CD8-positive, alpha-beta memory T cell (primary cell): Measurements from ENCODE around the gene CDK4. TPM values are rescaled to one million over a fixed set of nuclear protein-coding genes. Genes with fewer than 3 reads are reported as not detected.

Experiments used
- CTCF ChIA-PET: fragments of 350-600 bp; sonication (Branson Sonifier 250); formaldehyde crosslinking; loops from one replicate; lab custom pipeline; 2021; ENCODE audit warnings: antibody characterized with exemption; lab: Charles Lee
- POLR2A ChIA-PET: fragments of 350-600 bp; sonication (Branson Sonifier 250); formaldehyde crosslinking; loops from one replicate; lab custom pipeline; 2021; ENCODE audit warnings: antibody characterized with exemption; lab: Charles Lee
- DNase-seq, 5 donors: peaks; one replicate each; pipeline versions ENCODE4 v3.0.0 to v3.0.0-alpha.2; 2020 to 2022; ENCODE audit warnings: mixed read lengths in 1 of 5
- H3K27ac ChIP-seq: one replicate; pipeline ENCODE4 v1.7.0; 2013; ENCODE audit warnings: low read depth, mild to moderate bottlenecking, low read length, moderate library complexity
- H3K27me3 ChIP-seq: 2 replicates; pipeline ENCODE4 v1.7.0; 2013; ENCODE audit warnings: low read length, mild to moderate bottlenecking; ENCODE audit not compliant: insufficient read depth, poor library complexity, severe bottlenecking
- H3K36me3 ChIP-seq: 2 replicates; pipeline ENCODE4 v1.7.0; 2013; ENCODE audit warnings: mild to moderate bottlenecking, low read length, moderate library complexity; ENCODE audit not compliant: insufficient read depth
- H3K4me1 ChIP-seq: 2 replicates; pipeline ENCODE4 v1.7.0; 2013; ENCODE audit warnings: mild to moderate bottlenecking, low read length, moderate library complexity; ENCODE audit not compliant: insufficient read depth
- H3K4me3 ChIP-seq: 2 replicates; pipeline ENCODE4 v1.7.0; 2013; ENCODE audit warnings: mild to moderate bottlenecking, low read length
- H3K9me3 ChIP-seq: 2 replicates; pipeline ENCODE4 v1.7.0; 2013; ENCODE audit warnings: mild to moderate bottlenecking, low read length
- H3K27ac Mint-ChIP-seq, 8 donors: one replicate each; pipeline ENCODE4 v1.8.0; 2020 to 2021; ENCODE audit warnings: mixed read lengths in 8 of 8, mild to moderate bottlenecking in 6 of 8, inconsistent platforms in 3 of 8, moderate library complexity in 3 of 8
- H3K27me3 Mint-ChIP-seq, 2 donors: one replicate each; pipeline ENCODE4 v1.8.0; 2020 to 2021; ENCODE audit warnings: mixed read lengths in 2 of 2, mild to moderate bottlenecking in 1 of 2, moderate library complexity in 1 of 2
- H3K36me3 Mint-ChIP-seq, 3 donors: one replicate each; pipeline ENCODE4 v1.8.0; 2020 to 2021; ENCODE audit warnings: mixed read lengths in 3 of 3, inconsistent platforms in 1 of 3, mild to moderate bottlenecking in 1 of 3
- H3K4me1 Mint-ChIP-seq, 3 donors: one replicate each; pipeline ENCODE4 v1.8.0; 2020 to 2021; ENCODE audit warnings: mixed read lengths in 3 of 3, inconsistent platforms in 1 of 3, mild to moderate bottlenecking in 1 of 3
- H3K4me3 Mint-ChIP-seq, 7 donors: one replicate each; pipeline ENCODE4 v1.8.0; 2020 to 2021; ENCODE audit warnings: mixed read lengths in 7 of 7, mild to moderate bottlenecking in 6 of 7, moderate library complexity in 4 of 7, inconsistent platforms in 2 of 7
- H3K9me3 Mint-ChIP-seq, 5 donors: one replicate each; pipeline ENCODE4 v1.8.0; 2020 to 2022; ENCODE audit warnings: mixed read lengths in 5 of 5, mild to moderate bottlenecking in 3 of 5, moderate library complexity in 2 of 5, inconsistent platforms in 1 of 5
- polyA plus RNA-seq: library from polyadenylated mRNA; unstranded; fragments of 300-500 nt; fragmentation: Illumina TruSeq; gene quantifications from one replicate; pipeline ENCODE4 v1.2.3, GENCODE V29; 2021
- total RNA-seq, 2 experiments: library from RNA; stranded (reverse); gene quantifications; one replicate each; pipeline ENCODE4 v1.2.3, GENCODE V29; 2021

The CDK4 gene
- total and polyA plus RNA-seq, 3 experiments from 2014 or later, result 76.0 to 304 (median 268) TPM

- Mint-ChIP-seq H3K4me1 (peaks cover 56 to 72% (median 62%) of the 10 kb centered on the region in 3 donors), H3K4me3 (peak overlapping the region; percentile 90 to 97 (median 94)), H3K27me3 (peaks cover 0 to 5% of the 10 kb centered on the region in 2 donors), H3K9me3 (no peaks in the 10 kb centered on the region), H3K27ac (peak overlapping the region; percentile 87 to 100 (median 96)), H3K36me3 (peaks cover 4 to 38% (median 6%) of the 10 kb centered on the region in 3 donors)
- H3K27me3 ChIP-seq, result no peaks in the 10 kb centered on the region
- H3K9me3 ChIP-seq, result no peaks in the 10 kb centered on the region
- ChIA-PET CTCF (interaction anchor here (0.8 to 3.6 kb wide), 18 partner anchors 8 to 283 kb away, joined by 3 to 24 read pairs (median 4); partner anchors contain the start of genes CDK4, GLI1 and OS9), POLR2A (interaction anchor here (0.6 to 1.7 kb wide), 5 partner anchors 10 to 131 kb away, joined by 3 to 6 read pairs (median 4); partner anchors contain the start of genes ARHGEF25, CDK4 and OS9)
- peaks cover 5% of the 10 kb centered on the region for H3K36me3 ChIP-seq
- peak; percentile 75 to 91 (median 79) for DNase-seq
- peaks cover 57% of the 10 kb centered on the region for H3K4me1 ChIP-seq
- peak overlapping the region; percentile 95 for H3K27ac ChIP-seq
- H3K4me3 ChIP-seq, result peak overlapping the region; percentile 85
Observed at GRCh38 chr12:57741844-57742738, 10.0 kb downstream of the CDK4 start.

GRCh38 chr12:57741413-57741789 lies 10.7 kb downstream of the CDK4 start:
- DNase-seq, result no peak
- H3K27me3 ChIP-seq, result no peaks in the 10 kb centered on the region
- H3K9me3 ChIP-seq, result no peaks in the 10 kb centered on the region
- Mint-ChIP-seq H3K36me3 (peaks cover 2 to 38% (median 4%) of the 10 kb centered on the region in 3 donors), H3K9me3 (no peaks in the 10 kb centered on the region), H3K4me1 (peaks cover 60 to 76% (median 62%) of the 10 kb centered on the region in 3 donors), H3K27ac (peak overlapping the region; percentile 87 to 100 (median 96)), H3K4me3 (peak overlapping the region; percentile 90 to 97 (median 94)), H3K27me3 (peaks cover 0 to 5% of the 10 kb centered on the region in 2 donors)
- H3K4me1 ChIP-seq, result peaks cover 57% of the 10 kb centered on the region
- peaks cover 4% of the 10 kb centered on the region for H3K36me3 ChIP-seq
- CTCF ChIA-PET, result interaction anchor here (0.8 to 3.6 kb wide), 19 partner anchors 9 to 282 kb away, joined by 3 to 24 read pairs (median 4); partner anchors contain the start of genes CDK4, GLI1 and OS9
- POLR2A ChIA-PET, result interaction anchor here (0.5 to 1.7 kb wide), 7 partner anchors 11 to 221 kb away, joined by 3 to 6 read pairs (median 5); partner anchors contain the start of genes ARHGEF25, CDK4, DDIT3 and OS9
- peak overlapping the region; percentile 85 for H3K4me3 ChIP-seq
- peak overlapping the region; percentile 95 for H3K27ac ChIP-seq

GRCh38 chr12:57740656-57741412 lies 11.3 kb downstream of the CDK4 start:
- Histone ChIP-seq H3K4me1 (peaks cover 56% of the 10 kb centered on the region), H3K27me3 (no peaks in the 10 kb centered on the region), H3K9me3 (no peaks in the 10 kb centered on the region), H3K4me3 (peak overlapping the region; percentile 85), H3K36me3 (peaks cover 4% of the 10 kb centered on the region), H3K27ac (peak overlapping the region; percentile 95)
- CTCF ChIA-PET, result interaction anchor here (0.8 to 3.6 kb wide), 18 partner anchors 10 to 282 kb away, joined by 3 to 24 read pairs (median 4); partner anchors contain the start of genes CDK4, GLI1 and OS9
- Mint-ChIP-seq H3K4me3 (peak overlapping the region; percentile 90 to 97 (median 94)), H3K27ac (peak overlapping the region; percentile 87 to 100 (median 96)), H3K27me3 (peaks cover 0 to 5% of the 10 kb centered on the region in 2 donors), H3K36me3 (peaks cover 0 to 39% (median 4%) of the 10 kb centered on the region in 3 donors), H3K9me3 (no peaks in the 10 kb centered on the region), H3K4me1 (peaks cover 55 to 73% (median 59%) of the 10 kb centered on the region in 3 donors)
- DNase-seq, result peak; percentile 71 to 93 (median 88)
- POLR2A ChIA-PET, result interaction anchor here (0.5 to 1.7 kb wide), 9 partner anchors 11 to 1052 kb away, joined by 3 to 6 read pairs (median 4); partner anchors contain the start of genes ARHGEF25, CDK4, DDIT3 and OS9

- peak overlapping the region; percentile 80 to 100 (median 96) for H3K27ac Mint-ChIP-seq
- Histone ChIP-seq H3K4me3 (no peak overlapping the region), H3K27me3 (no peaks in the 10 kb centered on the region), H3K9me3 (no peaks in the 10 kb centered on the region), H3K4me1 (peaks cover 49% of the 10 kb centered on the region), H3K27ac (peak overlapping the region; percentile 95), H3K36me3 (peaks cover 5% of the 10 kb centered on the region)
- ChIA-PET POLR2A (interaction anchor here (0.5 kb wide), 1 partner anchor 1051 kb away, joined by 3 read pairs; no protein-coding TSS in a partner anchor), CTCF (interaction anchor here (0.7 to 2.7 kb wide), 8 partner anchors 14 to 253 kb away, joined by 3 to 11 read pairs (median 6); no protein-coding TSS in a partner anchor)
- peak in 1 of 5 donors; percentile 44 for DNase-seq
- peaks cover 51 to 74% (median 53%) of the 10 kb centered on the region in 3 donors for H3K4me1 Mint-ChIP-seq
- peak overlapping the region in 6 of 7 donors; percentile 62 to 95 (median 79) for H3K4me3 Mint-ChIP-seq
- H3K36me3 Mint-ChIP-seq, result peaks cover under 1 to 45% (median 5%) of the 10 kb centered on the region in 3 donors
- H3K27me3 Mint-ChIP-seq, result peaks cover 0 to 3% of the 10 kb centered on the region in 2 donors
- no peaks in the 10 kb centered on the region for H3K9me3 Mint-ChIP-seq
Observed at GRCh38 chr12:57739914-57740538, 12.1 kb downstream of the CDK4 start.

- H3K27me3 Mint-ChIP-seq, result peaks cover 0 to 5% of the 10 kb centered on the region in 2 donors
- CTCF ChIA-PET, result interaction anchor here (0.7 kb wide), 1 partner anchor 156 kb away, joined by 3 read pairs; no protein-coding TSS in a partner anchor
- peak overlapping the region; percentile 62 to 84 (median 77) for H3K4me3 Mint-ChIP-seq
- peak overlapping the region; percentile 95 for H3K27ac ChIP-seq
- peaks cover 51 to 73% (median 53%) of the 10 kb centered on the region in 3 donors for H3K4me1 Mint-ChIP-seq
- H3K9me3 ChIP-seq, result no peaks in the 10 kb centered on the region
- no peaks in the 10 kb centered on the region for H3K9me3 Mint-ChIP-seq
- H3K27ac Mint-ChIP-seq, result peak overlapping the region; percentile 80 to 97 (median 95)
- H3K36me3 Mint-ChIP-seq, result peaks cover 7 to 47% (median 11%) of the 10 kb centered on the region in 3 donors
- no peak overlapping the region for H3K4me3 ChIP-seq
- H3K36me3 ChIP-seq, result peaks cover 11% of the 10 kb centered on the region
- no peaks in the 10 kb centered on the region for H3K27me3 ChIP-seq
- POLR2A ChIA-PET, result no interaction called here
- peaks cover 48% of the 10 kb centered on the region for H3K4me1 ChIP-seq
- DNase-seq, result no peak
Observed at GRCh38 chr12:57739387-57739786, 12.7 kb downstream of the CDK4 start.

- H3K27ac ChIP-seq, result peak within 1 kb of the TSS; percentile 95
- Mint-ChIP-seq H3K4me3 (peak within 1 kb of the TSS; percentile 62 to 84 (median 77)), H3K4me1 (peaks cover 46 to 67% (median 47%) of the 10 kb centered on the region in 3 donors), H3K27me3 (peaks cover 0 to 5% of the 10 kb centered on the region in 2 donors), H3K36me3 (peaks cover 7 to 53% (median 12%) of the 10 kb centered on the region in 3 donors), H3K9me3 (no peaks in the 10 kb centered on the region), H3K27ac (peak within 1 kb of the TSS; percentile 80 to 97 (median 95))
- no peaks in the 10 kb centered on the region for H3K9me3 ChIP-seq
- peaks cover 18% of the 10 kb centered on the region for H3K36me3 ChIP-seq
- ChIA-PET CTCF (no interaction called here), POLR2A (no interaction called here)
- H3K4me1 ChIP-seq, result peaks cover 42% of the 10 kb centered on the region
- H3K27me3 ChIP-seq, result no peaks in the 10 kb centered on the region
- H3K4me3 ChIP-seq, result no peak within 1 kb of the TSS
- DNase-seq, result peak in 1 of 5 donors; percentile 46
Observed at GRCh38 chr12:57738661-57739237, 13.4 kb downstream of the CDK4 start, which contains the start of gene AGAP2. Gene AGAP2 (minus strand): TSS chr12:57738742. CDS start chr12:57738246, 496 bp downstream.
